HEK293 (cell line): ENCODE measurements around the gene SLC9A5.

Experiments
- CTCF ChIA-PET: fragments of 350-600 bp; formaldehyde crosslinking; extraction: SDS; loops from one replicate; lab custom pipeline; 2021; ENCODE audit warnings: antibody characterized with exemption; lab: Yijun Ruan, JAX
- POLR2A ChIA-PET: fragments of 300-600 bp; formaldehyde crosslinking; extraction: SDS; loops from one replicate; lab custom pipeline; 2020; ENCODE audit warnings: antibody characterized with exemption, inconsistent platforms; lab: Yijun Ruan, JAX
- H3K27ac ChIP-seq: fragments of 200-500 bp; sonication (Bioruptor generic); 2 replicates; pipeline ENCODE4 v1.5.1; 2014; ENCODE audit warnings: low read depth, low read length, control low read depth, inconsistent platforms; ENCODE audit errors: extremely low read depth
- H3K36me3 ChIP-seq, 2 experiments: fragments of 200-500 bp in 1 of 2; sonication (Bioruptor generic) in 1 of 2; 1 replicate in 1 of 2; 2 replicates in 1 of 2; pipeline ENCODE4 v1.5.1; 2014 to 2017; ENCODE audit warnings: inconsistent platforms in 2 of 2, low read length in 2 of 2; ENCODE audit not compliant: control insufficient read depth in 2 of 2, insufficient read depth in 1 of 2
- H3K4me1 ChIP-seq: fragments of 200-500 bp; sonication (Bioruptor generic); 2 replicates; pipeline ENCODE4 v1.5.1; 2014; ENCODE audit warnings: mild to moderate bottlenecking, low read length, inconsistent platforms; ENCODE audit not compliant: control insufficient read depth, insufficient read depth
- H3K4me3 ChIP-seq: 2 replicates; pipeline ENCODE4 v1.5.1; 2011; ENCODE audit warnings: low read depth, mild to moderate bottlenecking, control low read depth, low read length, moderate library complexity
- H3K9me3 ChIP-seq: fragments of 200-500 bp; sonication (Bioruptor generic); 2 replicates; pipeline ENCODE4 v1.5.1; 2014; ENCODE audit warnings: low read depth, low read length, inconsistent platforms; ENCODE audit not compliant: control insufficient read depth, insufficient read depth
- BCL11B ChIP-seq: fragments of 450-650 bp; formaldehyde crosslinking; IDR thresholded peaks from 2 replicates; pipeline ENCODE4 v1.5.1; 2016; ENCODE audit warnings: low read depth, missing biosample characterization, missing genetic modification characterization
- ZBTB21 ChIP-seq: fragments of 450-650 bp; formaldehyde crosslinking; IDR thresholded peaks from 2 replicates; pipeline ENCODE4 v1.5.1; 2017; ENCODE audit warnings: missing biosample characterization, missing genetic modification characterization
- ZNF112 ChIP-seq: fragments of 450-650 bp; formaldehyde crosslinking; IDR thresholded peaks from 2 replicates; pipeline ENCODE4 v1.5.0; 2017; ENCODE audit warnings: missing biosample characterization, missing genetic modification characterization
- ZNF155 ChIP-seq: fragments of 450-650 bp; formaldehyde crosslinking; IDR thresholded peaks from 2 replicates; pipeline ENCODE4 v1.5.1; 2016; ENCODE audit warnings: missing biosample characterization, missing genetic modification characterization
- ZNF248 ChIP-seq: fragments of 450-650 bp; formaldehyde crosslinking; IDR thresholded peaks from 2 replicates; pipeline ENCODE4 v1.5.1; 2017; ENCODE audit warnings: missing biosample characterization, missing genetic modification characterization
- ZNF350 ChIP-seq: fragments of 450-650 bp; formaldehyde crosslinking; IDR thresholded peaks from 2 replicates; pipeline ENCODE4 v1.5.0; 2017; ENCODE audit warnings: missing biosample characterization, mild to moderate bottlenecking, missing genetic modification characterization
- ZNF366 ChIP-seq: fragments of 450-650 bp; formaldehyde crosslinking; conservative IDR thresholded peaks from 2 replicates; pipeline ENCODE4 v1.5.1; 2016; ENCODE audit warnings: missing biosample characterization, missing genetic modification characterization
- ZNF621 ChIP-seq: fragments of 450-650 bp; formaldehyde crosslinking; IDR thresholded peaks from 2 replicates; pipeline ENCODE4 v1.5.1; 2017; ENCODE audit warnings: missing biosample characterization, missing genetic modification characterization
- ZNF776 ChIP-seq: fragments of 450-650 bp; formaldehyde crosslinking; IDR thresholded peaks from 2 replicates; pipeline ENCODE4 v1.5.0; 2017; ENCODE audit warnings: missing biosample characterization, missing genetic modification characterization, borderline replicate concordance
- TF ChIP-seq, protein P1 (sequence below): fragments of 450-650 bp; formaldehyde crosslinking; IDR thresholded peaks from 2 replicates; pipeline ENCODE4 v1.5.1; 2016; ENCODE audit warnings: missing biosample characterization, missing genetic modification characterization
- TF ChIP-seq, protein P2 (sequence below): fragments of 450-650 bp; formaldehyde crosslinking; IDR thresholded peaks from 2 replicates; pipeline ENCODE4 v1.5.1; 2016; ENCODE audit warnings: missing biosample characterization, missing genetic modification characterization
- TF ChIP-seq, protein P3 (sequence below): fragments of 450-650 bp; formaldehyde crosslinking; IDR thresholded peaks from 2 replicates; pipeline ENCODE4 v1.5.1; 2016; ENCODE audit warnings: missing biosample characterization, missing genetic modification characterization

SLC9A5 gene

GRCh38 chr16:67263201-67263600 is 14.4 kb downstream of the SLC9A5 start (continued):
- no peak for TF ChIP-seq ZNF350 (tag by site-specific recombination)

- CTCF ChIA-PET = interaction anchor here (0.6 to 1.3 kb wide), 5 partner anchors 12 to 303 kb away, joined by 3 to 4 read pairs (median 4); partner anchors contain the start of gene CES3
These were observed 15.5 kb downstream of the SLC9A5 start for GRCh38 chr16:67264277-67264676.

GRCh38 chr16:67264866-67265265 is 16.1 kb downstream of the SLC9A5 start:
- no peak overlapping the region for H3K4me3 ChIP-seq
- H3K36me3 ChIP-seq = no peaks in the 10 kb centered on the region; a peak in 1 of 3 replicates
- TF ChIP-seq ZNF366 (tag by site-specific recombination) (no peak), ZNF621 (tag by site-specific recombination) (no peak), ZNF155 (tag by site-specific recombination) (no peak)
- H3K4me1 ChIP-seq = no peaks in the 10 kb centered on the region
- no peak overlapping the region for H3K27ac ChIP-seq
- H3K9me3 ChIP-seq = no peaks in the 10 kb centered on the region
- ChIA-PET POLR2A (no interaction called here), CTCF (interaction anchor here (0.6 to 1.3 kb wide), 3 partner anchors 16 to 82 kb away, joined by 3 to 4 read pairs (median 3); partner anchors contain the start of gene SLC9A5)

More at GRCh38 chr16:67264277-67264676, 15.5 kb downstream of the SLC9A5 start:
- Histone ChIP-seq H3K9me3 (no peaks in the 10 kb centered on the region), H3K27ac (no peak overlapping the region), H3K36me3 (no peaks in the 10 kb centered on the region; a peak in 1 of 3 replicates), H3K4me3 (no peak overlapping the region), H3K4me1 (no peaks in the 10 kb centered on the region)
- POLR2A ChIA-PET = interaction anchor here (0.5 kb wide), 1 partner anchor 169 kb away, joined by 3 read pairs; no protein-coding TSS in a partner anchor
- TF ChIP-seq ZBTB21 (no peak), ZNF776 (tag by site-specific recombination) (no peak), ZNF112 (no peak)
- TF ChIP-seq, protein P1, sequence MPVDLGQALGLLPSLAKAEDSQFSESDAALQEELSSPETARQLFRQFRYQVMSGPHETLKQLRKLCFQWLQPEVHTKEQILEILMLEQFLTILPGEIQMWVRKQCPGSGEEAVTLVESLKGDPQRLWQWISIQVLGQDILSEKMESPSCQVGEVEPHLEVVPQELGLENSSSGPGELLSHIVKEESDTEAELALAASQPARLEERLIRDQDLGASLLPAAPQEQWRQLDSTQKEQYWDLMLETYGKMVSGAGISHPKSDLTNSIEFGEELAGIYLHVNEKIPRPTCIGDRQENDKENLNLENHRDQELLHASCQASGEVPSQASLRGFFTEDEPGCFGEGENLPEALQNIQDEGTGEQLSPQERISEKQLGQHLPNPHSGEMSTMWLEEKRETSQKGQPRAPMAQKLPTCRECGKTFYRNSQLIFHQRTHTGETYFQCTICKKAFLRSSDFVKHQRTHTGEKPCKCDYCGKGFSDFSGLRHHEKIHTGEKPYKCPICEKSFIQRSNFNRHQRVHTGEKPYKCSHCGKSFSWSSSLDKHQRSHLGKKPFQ (tag by site-specific recombination) = no peak
- TF ChIP-seq, protein P2, sequence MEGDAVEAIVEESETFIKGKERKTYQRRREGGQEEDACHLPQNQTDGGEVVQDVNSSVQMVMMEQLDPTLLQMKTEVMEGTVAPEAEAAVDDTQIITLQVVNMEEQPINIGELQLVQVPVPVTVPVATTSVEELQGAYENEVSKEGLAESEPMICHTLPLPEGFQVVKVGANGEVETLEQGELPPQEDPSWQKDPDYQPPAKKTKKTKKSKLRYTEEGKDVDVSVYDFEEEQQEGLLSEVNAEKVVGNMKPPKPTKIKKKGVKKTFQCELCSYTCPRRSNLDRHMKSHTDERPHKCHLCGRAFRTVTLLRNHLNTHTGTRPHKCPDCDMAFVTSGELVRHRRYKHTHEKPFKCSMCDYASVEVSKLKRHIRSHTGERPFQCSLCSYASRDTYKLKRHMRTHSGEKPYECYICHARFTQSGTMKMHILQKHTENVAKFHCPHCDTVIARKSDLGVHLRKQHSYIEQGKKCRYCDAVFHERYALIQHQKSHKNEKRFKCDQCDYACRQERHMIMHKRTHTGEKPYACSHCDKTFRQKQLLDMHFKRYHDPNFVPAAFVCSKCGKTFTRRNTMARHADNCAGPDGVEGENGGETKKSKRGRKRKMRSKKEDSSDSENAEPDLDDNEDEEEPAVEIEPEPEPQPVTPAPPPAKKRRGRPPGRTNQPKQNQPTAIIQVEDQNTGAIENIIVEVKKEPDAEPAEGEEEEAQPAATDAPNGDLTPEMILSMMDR (tag by site-specific recombination) = peak; percentile 40; the same call in 1 of the 2 replicates

DNA sequence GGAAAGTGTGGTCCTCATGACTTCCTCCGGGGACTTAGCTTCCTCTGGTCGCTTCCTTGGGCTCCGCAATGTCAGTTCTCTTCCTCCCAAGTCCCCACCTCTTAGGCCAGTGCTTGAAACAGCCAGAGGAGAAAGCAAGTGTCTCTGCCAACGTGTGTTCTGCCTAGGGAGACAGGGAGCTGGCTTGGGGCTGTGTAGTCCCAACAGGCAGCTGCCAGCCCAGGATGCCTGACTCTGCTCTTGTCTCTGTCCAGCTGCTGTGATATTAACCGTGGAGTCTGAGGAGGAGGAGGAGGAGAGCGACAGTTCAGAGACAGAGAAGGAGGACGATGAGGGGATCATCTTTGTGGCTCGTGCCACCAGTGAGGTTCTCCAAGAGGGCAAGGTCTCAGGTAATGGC is 17.1 kb downstream of the SLC9A5 start:
- TF ChIP-seq ZNF248 (tag by site-specific recombination) (no peak), BCL11B (no peak)
- TF ChIP-seq, protein P3, sequence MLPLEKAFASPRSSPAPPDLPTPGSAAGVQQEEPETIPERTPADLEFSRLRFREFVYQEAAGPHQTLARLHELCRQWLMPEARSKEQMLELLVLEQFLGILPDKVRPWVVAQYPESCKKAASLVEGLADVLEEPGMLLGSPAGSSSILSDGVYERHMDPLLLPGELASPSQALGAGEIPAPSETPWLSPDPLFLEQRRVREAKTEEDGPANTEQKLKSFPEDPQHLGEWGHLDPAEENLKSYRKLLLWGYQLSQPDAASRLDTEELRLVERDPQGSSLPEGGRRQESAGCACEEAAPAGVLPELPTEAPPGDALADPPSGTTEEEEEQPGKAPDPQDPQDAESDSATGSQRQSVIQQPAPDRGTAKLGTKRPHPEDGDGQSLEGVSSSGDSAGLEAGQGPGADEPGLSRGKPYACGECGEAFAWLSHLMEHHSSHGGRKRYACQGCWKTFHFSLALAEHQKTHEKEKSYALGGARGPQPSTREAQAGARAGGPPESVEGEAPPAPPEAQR (tag by site-specific recombination) = no peak
- ChIA-PET POLR2A (interaction anchor here (0.6 kb wide), 1 partner anchor 882 kb away, joined by 3 read pairs; no protein-coding TSS in a partner anchor), CTCF (interaction anchor here (0.6 to 1.1 kb wide), 6 partner anchors 12 to 162 kb away, joined by 3 to 4 read pairs (median 3); partner anchors contain the start of gene SLC9A5)
- Histone ChIP-seq H3K27ac (no peak overlapping the region), H3K4me1 (no peaks in the 10 kb centered on the region), H3K9me3 (no peaks in the 10 kb centered on the region), H3K4me3 (no peak overlapping the region), H3K36me3 (no peaks in the 10 kb centered on the region; a peak in 1 of 3 replicates)
